ENCODE measurements around the gene SULT1C3.
"Not testable (repeated sequence)": the region's sequence is repeated elsewhere in the genome, so short reads cannot be mapped to it uniquely, and the experiment has no call there.

The SULT1C3 gene

DNA sequence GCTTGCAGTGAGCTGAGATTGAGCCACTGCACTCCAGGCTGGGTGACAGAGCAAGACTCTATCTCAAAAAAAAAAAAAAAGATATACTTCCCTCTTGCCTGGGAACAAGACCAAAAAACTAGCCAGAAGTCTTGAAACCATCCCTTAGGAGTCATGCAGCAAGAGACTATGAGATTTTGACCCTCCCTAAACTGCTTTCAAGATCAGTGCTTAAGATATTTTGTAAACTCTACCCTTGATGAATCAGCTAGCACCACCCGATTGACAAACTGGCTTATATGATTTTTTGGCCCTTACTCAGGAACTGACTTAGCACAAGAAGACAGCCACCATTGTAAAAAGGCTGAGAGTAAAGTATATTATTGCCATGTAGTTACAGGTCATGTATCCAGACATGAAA lies 3.8 kb downstream of the SULT1C3 start:
- in situ Hi-C loops (cut with MboI; ENCODE audit: low sequenced_read_pairs): no loop called here

DNA sequence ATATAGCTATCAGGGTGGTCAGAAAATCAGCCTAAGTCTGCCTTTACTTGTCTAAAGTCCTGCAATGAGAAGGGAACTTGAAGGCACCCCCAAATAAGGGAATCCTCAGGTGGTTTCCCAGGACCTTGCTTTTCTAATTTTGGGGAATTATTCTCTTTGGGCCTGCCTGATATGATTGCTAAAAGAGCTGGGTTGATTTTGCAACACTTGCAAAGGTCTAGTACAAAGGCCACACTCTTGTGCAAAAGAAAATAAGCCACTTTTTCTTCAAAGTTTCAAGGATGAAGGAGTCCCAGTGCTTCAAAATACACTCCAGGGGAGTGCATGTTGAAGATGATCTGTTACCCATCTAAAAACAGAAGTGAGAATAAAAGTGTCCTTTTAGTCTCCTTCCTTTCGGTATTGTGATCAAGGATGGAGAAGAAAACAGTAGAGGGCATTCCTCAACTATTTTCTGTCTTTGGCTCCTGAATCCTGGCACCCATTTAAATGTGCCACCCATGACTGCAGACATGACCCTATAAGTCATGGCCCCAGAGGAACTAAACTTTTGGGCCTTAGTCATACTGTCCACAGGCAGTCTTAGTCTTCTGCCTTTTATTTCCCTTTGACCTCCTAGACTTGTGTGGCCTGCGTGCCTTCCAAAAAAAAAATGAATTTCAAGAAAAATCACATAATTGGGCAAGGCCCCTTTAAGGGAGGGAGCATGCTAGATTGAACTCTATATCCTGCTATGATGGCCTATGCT lies 5.1 kb downstream of the SULT1C3 start:
- in situ Hi-C loops (cut with MboI; ENCODE audit: low sequenced_read_pairs): no loop called here

DNA sequence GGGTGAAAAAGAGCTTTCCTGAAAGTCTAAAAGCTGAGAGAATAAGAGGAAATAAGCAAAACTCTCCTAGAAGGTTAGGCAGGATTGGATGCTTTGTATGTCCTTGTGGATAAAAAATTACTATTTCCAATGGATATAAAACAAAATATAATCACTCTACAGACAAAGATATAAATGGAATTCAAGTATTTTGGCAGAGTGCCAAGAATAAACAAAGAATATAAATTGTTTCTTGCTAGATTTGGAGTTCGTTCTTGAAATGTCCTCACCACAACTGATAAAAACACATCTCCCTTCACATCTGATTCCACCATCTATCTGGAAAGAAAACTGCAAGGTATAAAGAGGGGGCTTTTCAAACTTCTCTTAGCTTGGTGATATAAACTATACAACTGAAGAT lies 13.3 kb downstream of the SULT1C3 start:
- in situ Hi-C loops (cut with MboI; ENCODE audit: low sequenced_read_pairs): no loop called here

DNA sequence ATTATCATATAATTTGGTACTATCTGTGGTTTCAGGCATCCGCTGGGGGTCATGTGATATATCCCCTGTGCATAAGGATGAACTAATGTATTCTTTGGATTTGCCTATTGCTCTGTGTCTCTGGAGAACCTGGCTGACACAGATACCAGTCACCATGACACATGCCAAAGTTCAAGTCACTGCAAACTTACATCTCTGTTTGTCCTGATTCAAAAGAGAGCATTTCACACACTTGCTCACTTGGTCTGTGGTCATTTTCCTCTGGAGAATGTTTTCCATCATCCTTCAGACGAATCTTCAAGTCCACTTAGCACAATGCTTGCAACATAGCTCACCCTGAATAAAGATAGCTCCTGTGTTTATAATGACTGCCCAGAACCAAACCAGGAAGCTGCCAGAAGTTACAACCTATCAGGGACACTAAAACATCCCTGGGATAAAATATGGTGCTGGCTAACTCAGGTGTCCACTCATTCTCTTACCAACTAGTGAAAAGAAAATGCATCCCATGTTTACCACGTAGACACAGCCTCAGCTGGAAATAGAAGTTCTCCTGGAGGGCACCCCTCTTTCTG lies 18.1 kb downstream of the SULT1C3 start:
- in situ Hi-C loops (cut with MboI; ENCODE audit: low sequenced_read_pairs): no loop called here

DNA sequence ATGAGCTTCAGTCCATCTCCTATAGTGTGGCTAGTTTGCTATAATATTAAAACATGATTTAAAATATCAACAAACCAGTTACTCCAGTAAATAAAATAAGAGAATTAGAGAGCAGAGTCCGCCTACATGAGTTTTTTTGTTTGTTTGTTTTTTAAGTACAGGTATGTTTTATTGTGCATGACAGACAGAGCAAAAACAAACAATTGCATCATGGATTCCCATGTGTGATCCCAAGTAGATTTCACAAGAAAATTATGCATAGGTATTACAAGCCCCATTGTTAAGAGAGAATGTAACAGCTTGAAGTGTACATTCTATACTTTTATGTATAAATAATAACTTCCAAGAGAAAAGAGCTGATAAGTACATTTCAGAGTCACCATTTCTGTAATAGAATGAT lies 21.0 kb downstream of the SULT1C3 start:
- in situ Hi-C loops (cut with MboI; ENCODE audit: low sequenced_read_pairs): no loop called here

DNA sequence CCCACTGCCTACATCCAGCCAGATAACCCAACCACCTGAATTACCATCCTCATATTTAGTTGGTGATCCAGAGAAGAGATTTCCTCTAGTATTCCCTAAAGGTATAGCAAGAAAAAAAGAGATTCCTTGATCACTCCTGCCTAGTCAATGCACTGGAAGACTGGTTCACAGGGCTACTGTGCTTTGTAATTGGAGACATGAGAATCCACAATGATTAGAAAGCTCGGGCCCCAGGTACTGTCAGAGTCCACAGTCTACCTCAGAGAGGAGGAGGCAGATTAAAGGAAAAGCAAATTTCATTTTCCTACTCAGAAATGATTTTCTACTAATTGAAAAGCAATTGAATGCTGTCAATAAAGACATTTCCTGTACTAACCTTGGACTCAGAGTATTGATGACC lies 22.3 kb downstream of the SULT1C3 start:
- in situ Hi-C loops (cut with MboI; ENCODE audit: low sequenced_read_pairs): no loop called here

DNA sequence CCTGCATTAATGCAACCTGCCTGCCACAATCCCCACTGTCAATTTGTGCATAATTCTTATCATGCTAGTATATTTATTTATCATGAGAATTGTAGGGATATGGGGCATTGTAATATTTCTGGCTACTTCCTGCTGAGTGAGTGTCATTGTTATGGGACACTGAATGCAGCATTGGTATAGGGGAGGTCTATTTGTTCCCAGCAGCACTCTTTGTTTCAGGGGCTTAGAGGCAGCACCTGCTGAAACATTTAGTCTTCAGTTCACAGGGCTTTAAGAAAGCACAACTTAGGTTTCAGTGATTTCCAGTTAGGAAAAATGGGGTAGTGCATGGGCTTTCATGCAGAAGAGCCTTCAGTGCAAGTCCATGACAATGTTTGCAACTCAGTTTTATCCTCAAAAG lies 23.6 kb downstream of the SULT1C3 start:
- in situ Hi-C loops (cut with MboI; ENCODE audit: low sequenced_read_pairs): no loop called here

DNA sequence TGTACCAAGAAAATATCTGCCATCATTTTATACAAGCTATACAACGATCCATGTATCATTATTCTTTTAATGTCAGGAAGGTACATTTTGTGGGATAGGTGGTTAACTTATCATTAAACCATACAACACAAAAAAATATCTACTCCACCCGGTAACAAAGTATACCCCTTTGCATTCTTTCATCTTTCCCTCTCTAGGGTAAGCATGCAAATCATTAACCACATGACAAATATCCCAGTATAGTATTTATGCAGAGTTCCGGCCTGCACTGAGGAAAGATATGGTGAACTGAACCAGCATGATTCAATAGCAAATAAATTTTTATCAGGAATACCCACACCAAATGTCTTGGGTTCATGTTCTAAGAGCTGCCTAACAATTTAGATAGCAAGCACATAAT lies 26.4 kb downstream of the SULT1C3 start:
- in situ Hi-C loops (cut with MboI; ENCODE audit: low sequenced_read_pairs): no loop called here

DNA sequence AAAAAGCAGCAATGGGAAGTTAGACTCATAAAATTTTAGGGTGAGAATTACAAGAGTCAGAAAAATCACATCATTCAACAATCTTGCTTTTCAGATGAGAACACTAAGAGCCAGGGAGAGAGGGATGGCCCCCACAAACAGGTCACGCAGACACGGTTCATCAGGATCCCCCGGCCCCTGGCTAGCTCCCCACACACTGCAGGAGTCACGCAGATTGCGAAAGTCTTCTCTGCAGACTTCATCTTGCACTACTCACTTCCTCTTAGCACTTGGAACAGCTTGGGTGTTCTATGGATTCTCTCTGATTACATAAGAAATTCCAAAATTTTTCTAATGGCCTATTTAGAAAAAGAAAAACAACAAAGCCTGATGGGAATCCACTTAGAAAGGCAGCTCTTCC lies 27.3 kb downstream of the SULT1C3 start:
- in situ Hi-C loops (cut with MboI; ENCODE audit: low sequenced_read_pairs): no loop called here

DNA sequence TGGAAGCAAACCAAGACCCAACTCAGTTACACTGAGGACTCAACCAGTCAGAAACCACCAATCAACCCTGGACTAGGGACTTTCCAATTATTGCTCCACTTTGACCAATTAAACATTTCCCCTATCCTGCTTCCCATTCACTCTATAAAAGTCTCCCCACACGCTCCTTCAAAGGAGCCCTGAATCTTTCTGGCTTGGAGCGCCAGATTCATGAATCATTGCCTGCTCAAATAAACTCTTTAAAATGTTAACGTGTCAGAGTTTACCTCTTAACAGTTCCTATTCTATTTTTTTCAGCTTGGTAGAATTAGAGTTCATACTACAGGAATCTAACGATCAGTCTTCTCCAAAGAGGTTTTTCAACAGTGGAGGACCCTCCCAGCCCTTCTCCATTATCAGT lies 28.2 kb downstream of the SULT1C3 start:
- in situ Hi-C loops (cut with MboI; ENCODE audit: low sequenced_read_pairs): no loop called here

DNA sequence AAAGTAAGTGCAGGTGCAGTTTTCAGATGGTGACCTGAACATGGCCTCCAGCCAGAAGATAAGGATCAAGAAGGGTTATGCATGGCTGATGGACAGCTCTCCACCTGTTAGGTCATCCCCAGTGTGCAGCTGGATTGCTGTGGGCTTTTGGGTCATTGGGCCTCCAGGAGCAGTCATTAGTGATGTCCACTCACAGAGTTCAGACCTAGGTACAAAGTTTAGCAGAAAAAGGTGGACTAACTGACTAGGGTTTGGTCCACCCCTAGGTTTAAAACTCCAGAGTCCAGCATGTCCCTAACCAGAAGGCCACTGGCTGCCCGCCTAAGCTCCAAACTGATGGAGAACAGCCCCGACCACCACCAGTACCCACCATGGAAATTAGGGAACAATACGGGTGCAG lies 30.6 kb downstream of the SULT1C3 start:
- in situ Hi-C loops (cut with MboI; ENCODE audit: low sequenced_read_pairs): no loop called here

DNA sequence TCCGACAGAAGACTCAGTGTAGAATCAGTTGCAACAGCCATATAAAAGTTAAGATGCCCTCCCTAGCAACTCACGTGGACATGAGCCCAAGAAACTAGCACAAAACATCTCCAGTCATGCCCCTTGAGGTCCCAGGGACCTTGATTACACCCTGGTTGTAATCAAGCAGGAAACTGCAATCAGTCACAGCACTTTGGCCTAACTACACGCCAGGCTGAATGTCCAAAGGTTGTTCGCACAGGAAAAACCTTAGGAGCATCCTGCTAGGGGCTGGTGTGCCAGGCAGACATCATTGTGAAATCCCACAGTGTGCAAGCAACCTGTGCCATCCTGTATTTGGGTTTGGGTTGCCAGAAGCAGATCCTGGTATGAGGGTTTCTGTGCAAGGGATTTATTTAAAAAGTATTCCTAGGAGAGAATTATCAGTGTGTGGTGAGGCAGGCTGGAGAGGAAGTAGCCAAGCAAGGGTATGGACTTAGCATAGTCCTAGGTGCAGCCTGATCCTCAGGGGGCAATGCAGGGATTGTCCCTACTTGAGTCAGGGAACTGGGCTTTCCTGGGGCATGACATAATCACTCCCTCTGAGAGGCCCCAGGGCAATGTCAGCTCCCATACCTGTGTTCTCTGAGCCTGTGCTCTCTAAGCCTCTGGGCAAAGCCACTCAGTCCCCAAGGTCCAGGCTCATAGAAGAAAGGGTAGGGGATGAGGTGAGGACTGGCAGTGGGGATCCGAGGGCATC lies 31.2 kb downstream of the SULT1C3 start:
- in situ Hi-C loops (cut with MboI; ENCODE audit: low sequenced_read_pairs): no loop called here

DNA sequence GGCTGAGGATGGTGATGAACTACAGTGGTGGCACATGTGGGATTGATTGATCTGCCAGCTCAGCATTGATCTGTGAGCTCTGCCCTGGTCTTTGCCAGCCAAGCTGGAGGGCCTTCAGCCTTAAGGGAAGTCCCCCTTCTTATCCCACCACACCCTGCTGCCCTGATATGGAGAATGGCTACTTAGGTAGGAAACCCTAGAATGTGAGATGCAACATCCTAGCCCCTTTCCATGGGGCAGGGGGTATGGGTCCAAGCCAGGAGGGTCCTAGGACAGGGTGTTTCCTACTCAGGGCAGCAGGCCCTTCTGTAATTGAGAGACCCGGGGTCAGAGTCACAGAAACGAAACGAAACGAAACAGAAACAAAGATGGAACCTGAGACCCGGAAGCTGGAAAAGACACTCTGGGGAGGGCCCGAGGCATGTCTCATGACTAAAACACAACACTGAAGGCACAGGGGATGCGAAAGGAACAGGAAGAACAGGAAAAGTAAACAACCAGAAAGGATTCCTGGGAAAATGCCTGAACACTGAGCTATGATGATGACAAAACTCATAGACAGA lies 32.0 kb downstream of the SULT1C3 start:
- in situ Hi-C loops (cut with MboI; ENCODE audit: low sequenced_read_pairs): no loop called here

DNA sequence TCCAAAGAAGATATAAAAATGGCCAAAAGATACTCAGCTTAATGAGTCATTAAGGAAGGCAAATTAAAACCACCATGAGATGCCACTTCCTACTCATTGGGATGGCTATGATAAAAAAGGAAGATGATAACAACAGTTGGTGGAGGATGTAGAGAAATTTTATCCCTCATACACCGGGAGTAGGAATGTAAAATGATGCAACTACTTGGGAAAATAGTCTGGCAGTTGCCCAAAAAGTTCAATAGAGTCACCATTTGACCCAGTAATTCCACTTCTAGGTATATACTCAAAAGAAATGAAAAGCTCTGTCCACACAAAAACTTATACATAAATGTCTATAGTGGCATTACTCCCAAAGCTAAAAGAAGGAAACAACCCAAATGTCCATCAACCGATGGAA lies 38.9 kb downstream of the SULT1C3 start:
- in situ Hi-C loops (cut with MboI; ENCODE audit: low sequenced_read_pairs): no loop called here

DNA sequence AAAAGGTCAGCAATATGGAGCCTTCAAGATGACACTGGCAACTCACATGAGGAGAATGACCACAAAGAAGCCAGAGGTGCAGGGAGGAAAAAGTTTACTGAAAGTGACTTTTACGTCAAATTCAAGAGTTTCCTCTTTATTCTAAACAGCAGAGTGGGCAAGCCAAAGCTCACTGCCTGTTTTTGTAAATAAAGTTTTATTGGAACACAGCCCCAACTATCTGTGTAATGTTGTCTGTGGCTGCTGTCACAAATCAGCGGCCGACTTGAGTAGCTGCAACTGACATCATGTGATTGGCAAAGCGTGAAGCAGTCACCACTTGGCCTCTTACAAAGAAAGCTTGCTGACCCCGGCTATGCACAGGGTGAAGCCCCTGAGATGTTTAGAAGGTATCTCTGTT lies 39.7 kb downstream of the SULT1C3 start:
- in situ Hi-C loops (cut with MboI; ENCODE audit: low sequenced_read_pairs): no loop called here

DNA sequence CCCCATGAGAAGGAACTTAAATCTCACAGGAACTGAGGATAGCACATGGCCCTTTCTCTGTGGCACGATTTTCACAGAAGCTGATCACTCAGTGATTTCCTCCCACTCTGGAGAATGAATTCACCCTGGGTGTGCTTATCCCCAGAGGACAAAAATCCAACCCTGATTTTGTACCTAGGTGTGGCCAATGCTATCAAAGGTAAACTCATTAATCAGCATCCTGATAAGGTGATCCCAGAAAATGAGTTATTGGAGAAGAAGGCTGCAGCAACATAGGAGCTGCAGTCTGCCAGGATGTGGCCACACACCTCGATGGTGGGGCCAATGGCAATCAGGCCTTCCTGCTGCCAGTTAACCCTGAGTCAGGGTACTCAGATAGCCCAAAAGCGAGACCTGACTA lies 40.7 kb downstream of the SULT1C3 start:
- in situ Hi-C loops (cut with MboI; ENCODE audit: low sequenced_read_pairs): no loop called here

DNA sequence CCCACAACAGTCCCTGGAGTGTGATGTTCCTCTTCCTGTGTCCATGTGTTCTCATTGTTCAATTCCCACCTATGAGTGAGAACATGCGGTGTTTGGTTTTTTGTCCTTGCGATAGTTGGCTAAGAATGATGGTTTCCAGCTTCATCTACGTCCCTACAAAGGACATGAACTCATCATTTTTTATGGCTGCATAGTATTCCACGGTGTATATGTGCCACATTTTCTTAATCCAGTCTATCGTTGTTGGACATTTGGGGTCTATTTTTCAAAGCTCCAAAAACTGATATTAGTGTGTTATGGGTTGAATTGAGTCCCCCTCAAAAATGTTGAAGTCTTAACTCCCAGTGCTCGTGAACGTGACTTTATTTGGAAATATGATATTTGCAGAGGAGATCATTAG lies 44.8 kb downstream of the SULT1C3 start:
- in situ Hi-C loops (cut with MboI; ENCODE audit: low sequenced_read_pairs): not testable (repeated sequence)

DNA sequence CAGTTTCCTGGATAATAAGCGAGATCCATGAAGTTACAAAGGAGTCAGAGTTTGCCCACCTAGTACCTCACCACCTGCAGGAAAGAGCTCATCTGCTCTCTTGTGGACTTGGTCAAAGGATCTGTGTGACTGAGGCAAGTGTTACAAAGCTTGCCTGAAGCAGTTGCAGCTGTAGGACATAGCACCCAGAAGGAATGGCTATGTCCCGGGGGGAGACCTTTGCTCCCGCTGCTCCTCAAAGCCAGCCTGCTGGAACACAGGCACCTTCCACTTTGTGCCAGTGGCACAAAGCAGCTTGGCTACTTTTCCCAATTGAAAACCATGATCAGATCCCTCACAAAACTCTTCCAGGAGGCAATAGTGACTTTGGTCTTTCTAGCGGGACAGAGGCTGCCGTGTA lies 45.8 kb downstream of the SULT1C3 start:
- in situ Hi-C loops (cut with MboI; ENCODE audit: low sequenced_read_pairs): no loop called here

DNA sequence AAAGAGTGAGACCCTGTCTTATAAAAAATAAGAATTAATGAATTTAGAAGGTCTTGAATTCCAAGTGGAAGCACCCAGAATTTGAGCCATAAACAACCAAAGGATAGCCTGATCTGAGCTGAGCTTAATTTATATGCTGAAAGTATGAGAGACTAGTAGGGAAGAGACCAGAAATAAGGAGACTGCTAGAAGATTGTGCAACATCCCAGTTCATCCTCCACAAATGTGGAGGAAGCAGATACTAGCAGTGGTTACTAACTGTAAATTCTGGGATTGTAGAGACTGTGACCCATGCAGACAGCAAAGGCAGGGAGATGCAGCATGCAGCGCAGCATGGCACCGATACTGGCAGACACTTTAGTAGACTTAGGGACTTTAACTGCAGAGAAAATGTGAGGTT lies 47.4 kb downstream of the SULT1C3 start:
- in situ Hi-C loops (cut with MboI; ENCODE audit: low sequenced_read_pairs): no loop called here

DNA sequence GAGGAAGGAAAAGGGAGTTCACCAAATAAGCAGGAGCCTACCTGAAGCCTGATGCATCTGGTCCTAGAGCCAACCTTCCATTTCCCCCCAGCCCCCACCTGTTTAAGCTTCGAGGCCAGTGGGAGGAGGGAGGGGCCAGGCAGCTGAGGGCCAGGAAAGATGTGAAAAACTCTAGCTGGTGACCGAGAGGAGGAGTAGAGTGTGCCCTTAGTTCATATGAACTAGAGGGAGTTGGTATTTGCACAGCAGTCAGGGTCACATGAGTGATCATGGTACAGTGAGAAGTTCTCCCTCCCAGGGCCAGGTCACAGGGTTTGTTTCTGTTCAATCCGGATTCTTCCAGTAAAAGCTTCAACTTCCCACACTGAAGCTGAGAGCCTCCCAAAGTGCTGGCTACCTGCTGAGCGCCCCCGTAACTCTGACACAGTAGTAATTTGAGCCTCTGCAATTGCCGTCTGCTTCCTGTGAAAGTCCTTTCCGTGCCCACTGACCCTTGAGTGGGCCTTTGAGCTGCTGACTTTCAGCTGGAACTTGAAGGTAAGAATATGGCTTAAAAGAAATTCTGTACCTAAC lies 48.9 kb downstream of the SULT1C3 start, which contains the start of gene SULT1C2:
Gene SULT1C2, plus strand, starts transcription at position 362 of the 573 bp plus-strand sequence. CDS start 4,773 bp downstream, outside the sequence.
- in situ Hi-C loops (cut with MboI; ENCODE audit: low sequenced_read_pairs): no loop called here

DNA sequence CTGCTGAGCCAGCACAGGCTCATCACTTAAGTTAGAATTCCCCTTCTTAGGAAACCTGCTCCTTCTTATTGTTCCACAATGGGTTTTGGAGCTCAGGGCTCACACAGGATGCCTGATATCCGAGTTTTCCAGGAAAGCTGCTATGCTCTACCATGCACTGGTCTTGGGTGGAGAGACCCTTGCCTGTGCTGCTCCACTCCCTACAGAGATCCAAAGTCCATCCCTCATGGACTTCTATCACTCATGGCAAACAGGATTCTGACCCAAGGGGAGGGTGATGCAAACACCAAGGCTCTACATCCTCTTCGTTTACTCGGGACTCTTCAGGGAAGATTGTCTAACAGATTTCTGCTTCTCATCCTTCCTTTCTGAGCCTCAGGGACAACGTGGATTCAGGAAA lies 54.1 kb downstream of the SULT1C3 start:
- in situ Hi-C loops (cut with MboI; ENCODE audit: low sequenced_read_pairs): no loop called here

All from HL-60/S4 (cell line).